ELF-1 (cell line): ENCODE measurements around the gene HHIPL1.
A peak's percentile ranks its signal among the peaks of the same experiment; 100 is the strongest.
"Not testable (repeated sequence)": the region's sequence is repeated elsewhere in the genome, so short reads cannot be mapped to it uniquely, and the experiment has no call there.

Experiments
- DNase-seq: peaks from one replicate; pipeline ENCODE4 v3.0.0-alpha.2; 2016; ENCODE audit warnings: low read depth, low spot score

The HHIPL1 gene

GRCh38 chr14:99660006-99660566 is 15.2 kb downstream of the HHIPL1 start:
- no peak for DNase-seq

GRCh38 chr14:99660794-99661193 is 15.9 kb downstream of the HHIPL1 start:
- no peak for DNase-seq

- DNase-seq = not testable (repeated sequence)
Observed at GRCh38 chr14:99661206-99661605, 16.3 kb downstream of the HHIPL1 start.

- no peak for DNase-seq
Observed at GRCh38 chr14:99662846-99663245, 17.9 kb downstream of the HHIPL1 start.

GRCh38 chr14:99663386-99664057 is 18.6 kb downstream of the HHIPL1 start:
- DNase-seq = no peak

GRCh38 chr14:99664058-99664936 is 19.4 kb downstream of the HHIPL1 start:
- peak; percentile 96 for DNase-seq

- DNase-seq = no peak
Observed at GRCh38 chr14:99664937-99665273, 20.0 kb downstream of the HHIPL1 start.

GRCh38 chr14:99666533-99666932 is 21.6 kb downstream of the HHIPL1 start:
- no peak for DNase-seq

GRCh38 chr14:99667045-99667444 is 22.1 kb downstream of the HHIPL1 start:
- DNase-seq = no peak

GRCh38 chr14:99667821-99668220 is 22.9 kb downstream of the HHIPL1 start:
- no peak for DNase-seq

GRCh38 chr14:99668307-99669295 is 23.7 kb downstream of the HHIPL1 start:
- DNase-seq = no peak

- no peak for DNase-seq
Observed at GRCh38 chr14:99670361-99671234, 25.7 kb downstream of the HHIPL1 start.

- DNase-seq = no peak
Observed at GRCh38 chr14:99671235-99672224, 26.6 kb downstream of the HHIPL1 start.

- DNase-seq = no peak
Observed at GRCh38 chr14:99672506-99673304, 27.8 kb downstream of the HHIPL1 start.

GRCh38 chr14:99673305-99674063 is 28.6 kb downstream of the HHIPL1 start:
- DNase-seq = no peak

GRCh38 chr14:99674064-99674650 is 29.2 kb downstream of the HHIPL1 start:
- no peak for DNase-seq

GRCh38 chr14:99674776-99675381 is 29.9 kb downstream of the HHIPL1 start:
- DNase-seq = no peak
